ENCODE results near the gene FLNB.

FLNB gene

DNA sequence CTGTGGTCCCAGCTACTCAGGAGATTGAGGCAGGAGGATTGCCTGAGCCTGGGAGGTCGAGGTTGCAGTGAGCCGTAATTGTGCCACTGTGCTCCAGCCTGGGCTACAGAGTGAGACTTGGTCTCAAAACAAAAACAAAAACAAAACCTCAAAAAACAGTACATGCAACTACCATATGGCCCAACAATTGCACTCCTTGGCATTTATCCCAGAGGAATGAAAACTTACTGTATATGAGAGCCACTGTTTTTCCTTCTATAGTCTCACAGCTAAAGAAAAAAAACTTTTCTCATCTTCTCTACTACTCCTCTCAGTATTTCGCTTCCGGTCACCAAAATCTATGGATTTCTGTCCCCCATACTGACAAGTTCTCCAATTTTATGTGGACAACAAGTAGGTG, 84.3 kb downstream of the FLNB start:
- no peak for DNase-seq (ENCODE audit: low read depth)

DNA sequence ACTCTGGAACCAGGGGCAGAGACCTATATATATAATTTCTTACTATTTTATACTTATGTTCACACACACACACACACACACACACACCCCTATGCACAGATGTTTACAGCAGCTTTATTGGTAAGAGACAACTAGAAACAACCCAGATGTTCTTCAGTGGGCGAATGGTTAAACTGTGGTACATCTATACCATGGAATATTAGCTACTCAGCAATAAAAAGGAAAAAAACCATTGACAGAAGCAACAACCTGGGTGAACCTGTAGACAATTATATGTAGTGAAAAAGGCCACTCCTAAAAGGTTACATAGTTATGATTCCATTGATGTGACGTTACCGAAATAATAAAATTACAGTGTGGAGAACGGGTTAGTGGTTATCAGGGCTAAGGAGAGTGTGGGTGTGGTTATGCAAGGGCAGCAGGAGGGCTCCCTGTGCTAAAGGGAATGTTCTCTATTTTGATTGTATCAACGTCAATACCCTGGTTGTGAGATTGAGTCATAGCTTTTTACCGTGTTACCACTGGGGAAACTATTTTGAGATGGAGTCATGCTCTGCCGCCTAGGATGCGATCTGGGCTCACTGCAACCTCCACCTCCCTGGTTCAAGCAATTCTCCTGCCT, 85.5 kb downstream of the FLNB start:
- no peak overlapping the region for H3K4me3 ChIP-seq (ENCODE audit: low read depth, low read length)
- no peak for DNase-seq (ENCODE audit: low read depth)

More for the DNA sequence above, 84.3 kb downstream of the FLNB start:
- no peak overlapping the region for H3K4me3 ChIP-seq (ENCODE audit: low read depth, low read length)

DNA sequence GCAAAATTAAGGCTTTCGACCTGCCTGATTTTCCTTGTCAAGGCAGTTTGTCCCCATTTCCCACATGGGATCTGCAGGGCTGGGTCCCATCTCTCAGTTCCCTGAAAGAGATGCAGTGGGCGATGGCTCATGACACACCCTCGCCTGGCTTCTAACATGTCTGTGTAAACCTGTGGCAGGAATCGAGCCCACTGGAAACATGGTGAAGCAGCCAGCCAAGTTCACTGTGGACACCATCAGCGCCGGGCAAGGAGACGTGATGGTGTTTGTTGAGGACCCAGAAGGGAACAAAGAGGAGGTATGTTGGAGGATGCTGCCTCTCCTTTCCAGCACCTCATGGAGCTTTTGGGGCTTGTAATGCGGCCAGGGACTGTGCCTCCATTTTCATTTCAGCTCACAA, 86.4 kb downstream of the FLNB start:
- H3K4me3 ChIP-seq (ENCODE audit: low read depth, low read length) = no peak overlapping the region
- DNase-seq (ENCODE audit: low read depth) = no peak

DNA sequence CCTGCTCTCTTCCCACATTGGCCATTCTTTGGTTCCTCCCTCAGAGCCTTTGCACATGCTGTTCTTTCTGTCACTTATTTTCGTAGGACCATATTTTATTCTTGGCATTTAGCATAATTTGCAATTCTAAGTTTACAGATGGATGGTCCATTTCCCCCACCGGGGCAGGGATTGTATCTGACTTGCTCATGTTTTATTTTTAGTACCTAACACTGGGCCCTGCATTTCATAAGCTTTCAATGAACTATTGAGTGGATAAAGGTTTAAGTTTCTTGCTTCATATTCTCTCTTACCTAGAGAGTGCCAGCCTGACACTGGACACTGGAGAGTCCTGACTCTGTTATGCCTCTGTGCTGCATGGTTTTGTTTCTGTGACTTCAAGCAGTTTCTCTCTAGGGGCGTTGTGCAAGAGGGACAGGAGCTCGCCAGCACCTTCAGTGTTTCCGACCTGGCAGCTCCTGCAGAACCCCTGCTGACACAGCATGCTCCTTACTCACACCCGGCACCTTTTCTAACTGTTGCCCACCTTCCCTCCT, 87.4 kb downstream of the FLNB start:
- H3K4me3 ChIP-seq (ENCODE audit: low read depth, low read length) = no peak overlapping the region
- no peak for DNase-seq (ENCODE audit: low read depth)

DNA sequence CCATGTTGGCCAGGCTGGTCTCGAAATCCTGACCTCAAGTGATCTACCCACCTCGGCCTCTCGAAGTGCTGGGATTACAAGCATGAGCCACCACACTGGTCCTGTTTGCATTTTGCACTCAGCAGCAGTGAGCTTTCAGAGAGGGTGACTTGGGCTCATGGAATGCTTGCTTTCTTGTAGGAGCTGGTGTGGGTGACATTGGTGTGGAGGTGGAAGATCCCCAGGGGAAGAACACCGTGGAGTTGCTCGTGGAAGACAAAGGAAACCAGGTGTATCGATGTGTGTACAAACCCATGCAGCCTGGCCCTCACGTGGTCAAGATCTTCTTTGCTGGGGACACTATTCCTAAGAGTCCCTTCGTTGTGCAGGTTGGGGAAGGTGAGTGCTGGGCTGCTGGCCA, 90.3 kb downstream of the FLNB start:
- no peak for DNase-seq (ENCODE audit: low read depth)
- no peak overlapping the region for H3K4me3 ChIP-seq (ENCODE audit: low read depth, low read length)

DNA sequence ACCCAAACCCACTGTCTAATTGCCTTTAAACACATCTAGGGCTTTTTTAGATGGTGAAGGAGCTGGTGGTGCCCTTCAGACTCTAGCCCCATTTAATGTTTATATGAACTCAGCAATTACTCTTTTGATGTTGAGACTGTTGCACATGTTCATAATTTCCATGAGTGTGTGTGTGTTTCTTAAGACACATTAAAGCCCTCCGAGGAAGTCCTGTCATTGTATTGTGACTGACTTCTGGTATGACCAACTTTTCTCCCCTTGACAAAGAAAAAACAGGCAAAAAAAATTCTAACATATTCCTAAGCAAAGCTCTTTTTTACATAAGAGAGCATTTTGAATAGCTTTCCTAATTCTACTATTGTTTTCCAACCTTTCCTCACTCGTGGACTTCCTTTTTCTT, 91.6 kb downstream of the FLNB start:
- no peak for DNase-seq (ENCODE audit: low read depth)

DNA sequence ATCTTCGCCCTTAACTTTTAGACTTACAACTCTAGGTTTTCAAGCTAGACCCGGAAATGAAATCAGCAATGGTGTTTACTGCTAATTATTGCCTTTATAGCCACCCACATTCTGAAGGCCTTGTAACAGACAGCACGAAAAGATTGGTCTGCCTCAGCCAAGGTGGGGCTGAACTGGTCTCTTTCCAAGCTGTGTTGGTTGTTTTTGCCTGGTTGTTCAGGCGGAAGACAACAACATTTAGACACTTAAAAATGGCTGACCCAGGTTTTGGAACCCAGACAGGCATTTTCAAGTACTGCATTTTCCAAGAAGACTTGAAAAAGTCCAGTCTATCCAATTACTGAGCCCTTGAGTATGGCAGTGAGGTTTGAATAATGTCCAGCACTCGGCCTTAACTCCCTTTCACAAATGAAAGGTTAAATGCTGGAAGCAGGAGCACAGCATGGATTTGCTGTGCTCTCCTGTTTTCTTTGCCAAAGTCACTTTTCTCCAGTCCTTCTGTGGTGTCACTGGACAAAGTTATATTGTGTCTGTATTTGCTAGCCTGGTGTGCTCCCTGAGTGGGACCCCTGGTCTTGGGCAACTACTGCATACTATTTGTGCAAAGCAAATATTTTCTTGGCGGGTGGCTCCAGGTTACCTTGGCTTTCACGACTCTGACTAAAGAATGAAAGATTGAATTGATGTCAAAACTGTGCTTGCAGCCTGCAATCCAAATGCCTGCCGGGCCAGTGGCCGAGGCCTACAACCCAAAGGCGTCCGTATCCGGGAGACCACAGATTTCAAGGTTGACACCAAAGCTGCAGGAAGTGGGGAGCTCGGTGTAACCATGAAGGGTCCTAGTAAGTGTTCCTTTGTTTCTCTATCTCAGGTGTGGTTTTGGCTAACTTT, 93.5 kb downstream of the FLNB start:
- no peak for DNase-seq (ENCODE audit: low read depth)
- no peak overlapping the region for H3K4me3 ChIP-seq (ENCODE audit: low read depth, low read length)

More for the DNA sequence above, 91.6 kb downstream of the FLNB start:
- no peak overlapping the region for H3K4me3 ChIP-seq (ENCODE audit: low read depth, low read length)

DNA sequence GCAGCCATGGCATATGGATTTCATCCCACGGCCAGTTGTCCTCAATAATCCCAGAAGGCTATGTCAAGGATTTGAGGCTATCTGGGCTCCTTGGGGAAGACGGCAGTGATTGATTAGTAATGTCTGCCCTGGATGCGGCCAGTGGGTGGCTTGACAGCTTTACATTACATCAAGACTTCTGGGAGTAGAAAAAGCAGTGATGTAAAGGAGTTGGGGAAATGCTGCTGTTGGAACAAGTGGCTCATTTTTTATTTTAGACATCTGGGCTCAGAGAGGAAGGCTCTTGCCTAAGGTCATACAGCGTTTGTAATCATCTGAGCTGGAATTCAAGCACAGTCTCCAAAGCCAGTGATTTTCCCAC, 94.1 kb downstream of the FLNB start:
- H3K4me3 ChIP-seq (ENCODE audit: low read depth, low read length) = no peak overlapping the region
- DNase-seq (ENCODE audit: low read depth) = no peak

DNA sequence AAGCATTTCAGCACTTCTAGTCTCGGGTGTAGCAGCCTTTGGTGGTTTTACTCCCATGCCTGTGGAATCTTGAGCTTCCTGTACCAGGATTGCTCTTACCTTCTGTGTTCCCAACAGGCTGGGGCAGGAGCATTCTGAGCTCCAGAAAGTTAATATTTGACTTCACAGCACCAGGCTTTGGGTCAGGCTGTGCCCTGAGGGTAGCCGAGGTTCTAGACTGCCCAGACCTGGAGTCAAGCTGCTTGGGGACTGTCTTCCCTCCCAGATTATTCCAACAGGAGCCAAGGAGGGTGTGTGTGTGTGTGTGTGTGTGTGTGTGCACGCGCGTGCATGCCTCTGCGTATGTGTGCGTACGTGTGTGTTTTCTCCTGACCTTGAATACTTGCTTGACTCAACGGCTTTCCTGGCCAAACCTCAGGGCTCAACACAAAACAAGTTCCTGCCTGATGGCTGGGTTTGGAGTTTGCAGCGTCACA, 94.8 kb downstream of the FLNB start:
- no peak for DNase-seq (ENCODE audit: low read depth)
- H3K4me3 ChIP-seq (ENCODE audit: low read depth, low read length) = no peak overlapping the region

DNA sequence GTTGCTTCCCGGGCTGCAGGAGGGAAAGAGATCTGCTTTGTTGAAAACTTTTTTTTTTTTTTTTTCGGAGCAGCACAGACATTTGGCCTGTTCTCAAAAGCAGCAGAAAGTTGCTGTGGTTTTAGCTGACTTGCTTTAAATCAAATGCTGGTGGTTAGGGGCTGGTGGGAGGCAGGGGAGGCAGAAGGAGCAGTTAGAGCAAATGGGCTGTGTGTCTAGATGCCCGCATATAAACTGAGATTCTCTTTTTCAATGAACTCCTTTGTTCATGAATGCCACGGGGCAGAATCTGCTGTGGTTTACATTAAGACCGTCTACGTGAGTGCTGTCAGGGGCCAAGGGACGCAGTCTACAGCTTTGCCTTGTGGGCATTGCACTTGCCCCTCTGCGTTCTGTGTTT, 95.9 kb downstream of the FLNB start:
- H3K4me3 ChIP-seq (ENCODE audit: low read depth, low read length) = no peak overlapping the region
- no peak for DNase-seq (ENCODE audit: low read depth)

DNA sequence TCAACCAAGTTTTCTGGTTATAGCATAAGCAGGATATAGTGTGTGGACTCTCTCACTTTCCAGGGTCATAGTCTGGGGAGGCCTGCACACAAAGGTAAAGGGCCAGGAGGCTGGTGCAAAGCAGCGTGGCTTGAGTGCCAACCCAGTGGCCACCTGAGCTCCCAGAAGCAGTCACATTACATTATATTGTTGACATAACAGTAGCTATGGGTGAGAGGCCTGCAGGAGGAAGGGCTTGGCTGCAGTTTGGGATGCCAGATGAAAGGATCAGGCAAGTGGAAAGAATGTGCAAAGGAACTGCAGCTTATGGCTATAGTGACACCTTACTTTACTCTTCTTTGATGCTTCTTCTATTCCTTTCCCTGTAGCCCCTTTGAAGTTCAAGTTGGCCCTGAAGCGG, 96.5 kb downstream of the FLNB start:
- DNase-seq (ENCODE audit: low read depth) = no peak

DNA sequence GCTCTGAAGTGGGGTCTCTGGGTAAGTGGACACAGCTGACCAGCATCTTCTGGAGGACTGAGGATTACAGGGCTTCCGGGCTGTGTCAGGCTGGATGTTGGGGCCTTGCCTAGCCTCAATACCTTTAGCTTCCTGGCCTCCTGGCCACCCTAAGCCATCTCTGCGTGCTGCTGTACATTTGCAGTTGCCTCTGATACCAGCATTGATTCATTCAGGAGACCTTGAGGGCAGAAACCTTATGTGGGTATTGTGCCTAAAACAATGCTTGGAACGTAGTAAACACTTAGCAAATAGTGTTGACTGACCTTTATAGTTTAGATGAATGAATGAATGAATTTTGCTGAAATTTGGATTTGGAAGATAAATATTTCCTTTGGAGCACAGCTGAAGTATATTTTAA, 97.0 kb downstream of the FLNB start:
- no peak overlapping the region for H3K4me3 ChIP-seq (ENCODE audit: low read depth, low read length)
- no peak for DNase-seq (ENCODE audit: low read depth)

More for the DNA sequence above, 96.5 kb downstream of the FLNB start:
- no peak overlapping the region for H3K4me3 ChIP-seq (ENCODE audit: low read depth, low read length)

DNA sequence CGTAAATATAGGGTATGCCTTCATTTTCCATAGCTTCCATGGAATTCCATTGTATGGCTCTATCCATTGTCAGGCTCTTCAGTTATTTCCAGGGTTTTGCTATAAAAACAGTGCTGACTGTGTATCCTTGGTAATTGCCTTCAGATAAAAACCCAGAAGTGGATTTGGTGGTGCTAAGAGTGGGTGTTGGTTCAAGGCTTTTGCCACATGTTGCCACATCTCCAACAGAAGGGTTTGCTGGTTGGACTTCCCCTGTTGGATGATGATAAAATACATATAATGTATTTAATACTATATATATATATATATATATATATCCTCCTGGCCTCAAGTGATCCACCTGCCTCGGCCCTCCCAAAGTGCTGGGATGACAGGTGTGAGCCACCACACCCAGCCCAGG, 97.8 kb downstream of the FLNB start:
- DNase-seq (ENCODE audit: low read depth) = no peak
- no peak overlapping the region for H3K4me3 ChIP-seq (ENCODE audit: low read depth, low read length)

DNA sequence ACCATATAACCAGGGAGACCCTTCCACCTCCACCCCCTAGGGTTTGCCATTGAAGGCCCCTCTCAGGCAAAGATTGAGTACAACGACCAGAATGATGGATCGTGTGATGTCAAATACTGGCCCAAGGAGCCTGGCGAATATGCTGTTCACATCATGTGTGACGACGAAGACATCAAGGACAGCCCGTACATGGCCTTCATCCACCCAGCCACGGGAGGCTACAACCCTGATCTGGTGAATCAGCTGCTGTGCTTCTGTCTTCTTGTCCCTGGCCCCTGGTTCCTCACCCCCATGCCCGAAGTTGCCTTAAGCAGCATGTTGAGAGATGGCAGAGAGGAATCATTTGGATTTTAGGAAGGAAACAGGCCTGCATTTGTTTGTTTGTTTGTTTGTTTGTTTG, 98.4 kb downstream of the FLNB start:
- no peak overlapping the region for H3K4me3 ChIP-seq (ENCODE audit: low read depth, low read length)
- DNase-seq (ENCODE audit: low read depth) = no peak

DNA sequence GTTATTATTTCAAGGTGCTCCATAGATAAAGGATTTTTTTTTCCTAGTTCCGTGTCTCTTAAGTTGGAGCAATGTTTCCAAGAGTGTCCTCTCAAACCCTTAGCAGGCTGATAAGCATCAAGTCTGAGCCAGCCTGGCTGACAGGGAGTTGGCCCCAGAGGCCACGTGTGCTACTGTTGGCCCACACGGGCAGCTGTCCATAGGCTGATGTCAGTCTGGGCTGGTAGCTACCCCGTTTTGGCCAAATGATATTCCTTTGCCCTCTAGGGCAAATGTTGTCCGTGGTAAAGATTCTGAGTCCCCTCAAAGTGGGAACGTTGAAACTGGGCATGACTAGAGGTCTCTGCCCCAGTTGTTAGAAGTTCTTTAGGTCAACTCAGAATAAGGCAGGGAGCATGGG, 99.4 kb downstream of the FLNB start:
- no peak for DNase-seq (ENCODE audit: low read depth)
- H3K4me3 ChIP-seq (ENCODE audit: low read depth, low read length) = no peak overlapping the region

DNA sequence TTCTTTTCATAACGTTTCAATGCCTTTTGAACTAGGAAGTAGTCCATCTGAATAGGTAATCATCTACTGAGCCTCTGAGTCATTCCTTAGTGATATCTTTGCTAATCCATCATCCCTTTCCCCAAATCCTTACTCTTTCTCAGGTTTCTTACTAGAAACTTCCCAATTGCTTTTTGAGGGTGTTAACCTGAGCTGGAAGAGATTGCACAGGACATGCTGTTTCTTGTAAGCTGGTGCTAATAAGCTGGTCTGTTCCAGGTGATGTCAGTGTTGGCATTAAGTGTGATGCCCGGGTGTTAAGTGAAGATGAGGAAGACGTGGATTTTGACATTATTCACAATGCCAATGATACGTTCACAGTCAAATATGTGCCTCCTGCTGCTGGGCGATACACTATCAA, 101.5 kb downstream of the FLNB start:
- H3K4me3 ChIP-seq (ENCODE audit: low read depth, low read length) = no peak overlapping the region
- no peak for DNase-seq (ENCODE audit: low read depth)

DNA sequence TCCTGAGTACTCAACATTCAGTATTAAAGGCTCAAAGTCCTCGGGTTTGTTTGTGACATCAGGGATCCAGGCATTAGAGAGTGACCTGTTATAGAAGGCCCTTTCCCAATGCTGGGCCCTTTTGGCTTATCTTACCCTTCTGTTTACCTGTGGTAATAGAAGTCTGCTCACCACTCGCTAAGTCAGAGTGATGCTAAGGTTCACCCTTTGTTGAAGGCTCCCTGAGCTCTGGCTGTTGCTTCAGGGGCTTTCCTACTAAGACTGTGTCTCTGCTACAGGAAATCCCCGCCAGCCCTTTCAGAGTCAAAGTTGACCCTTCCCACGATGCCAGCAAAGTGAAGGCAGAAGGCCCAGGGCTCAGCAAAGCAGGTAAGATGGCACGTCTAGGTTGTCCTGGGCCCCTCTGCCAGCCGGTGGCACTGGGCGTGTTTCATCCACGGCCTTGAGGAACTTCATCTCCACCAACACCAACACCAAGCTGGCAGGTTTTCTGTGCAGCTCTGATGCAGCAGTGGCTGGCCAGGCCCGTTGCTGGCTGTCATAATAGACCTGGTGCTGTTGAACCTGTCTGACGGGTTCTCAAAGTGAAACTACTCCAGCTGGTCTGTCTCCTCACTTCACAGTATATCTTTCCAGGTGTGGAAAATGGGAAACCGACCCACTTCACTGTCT, 103.4 kb downstream of the FLNB start:
- H3K4me3 ChIP-seq (ENCODE audit: low read depth, low read length) = no peak overlapping the region
- no peak for DNase-seq (ENCODE audit: low read depth)

DNA sequence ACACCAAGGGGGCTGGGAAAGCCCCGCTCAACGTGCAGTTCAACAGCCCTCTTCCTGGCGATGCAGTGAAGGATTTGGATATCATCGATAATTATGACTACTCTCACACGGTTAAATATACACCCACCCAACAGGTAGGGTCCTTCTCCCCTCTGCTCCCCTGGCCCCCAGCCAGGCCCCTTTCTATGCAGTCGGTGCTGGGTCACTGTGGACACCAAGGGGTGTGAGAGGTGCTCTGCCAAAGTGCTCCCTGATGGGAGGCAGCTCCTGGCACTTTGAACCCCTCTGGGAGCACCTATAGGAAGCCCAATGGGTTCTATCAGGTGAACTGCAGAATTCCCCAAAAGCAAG, 103.9 kb downstream of the FLNB start:
- H3K4me3 ChIP-seq (ENCODE audit: low read depth, low read length) = no peak overlapping the region
- no peak for DNase-seq (ENCODE audit: low read depth)

DNA sequence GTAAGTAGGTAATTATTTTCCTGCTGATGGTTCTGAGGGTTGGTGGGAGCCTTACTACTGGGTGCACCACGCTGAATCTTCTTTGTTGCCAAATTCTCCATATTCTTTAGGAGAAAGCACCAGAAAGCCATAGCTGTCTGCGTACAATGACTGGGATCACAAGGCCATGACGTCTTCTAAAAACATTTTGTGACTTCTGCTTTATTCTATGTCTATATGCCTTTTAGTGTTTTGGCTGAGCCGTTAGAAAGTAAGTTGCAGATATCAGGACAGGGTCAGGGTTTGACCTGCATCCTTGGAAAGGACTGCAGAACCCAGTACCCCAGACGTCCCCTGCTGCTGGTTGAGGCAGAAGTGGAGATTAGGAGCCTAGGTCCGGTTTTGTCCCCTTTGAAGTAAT, 107.0 kb downstream of the FLNB start:
- H3K4me3 ChIP-seq (ENCODE audit: low read depth, low read length) = no peak overlapping the region
- no peak for DNase-seq (ENCODE audit: low read depth)

DNA sequence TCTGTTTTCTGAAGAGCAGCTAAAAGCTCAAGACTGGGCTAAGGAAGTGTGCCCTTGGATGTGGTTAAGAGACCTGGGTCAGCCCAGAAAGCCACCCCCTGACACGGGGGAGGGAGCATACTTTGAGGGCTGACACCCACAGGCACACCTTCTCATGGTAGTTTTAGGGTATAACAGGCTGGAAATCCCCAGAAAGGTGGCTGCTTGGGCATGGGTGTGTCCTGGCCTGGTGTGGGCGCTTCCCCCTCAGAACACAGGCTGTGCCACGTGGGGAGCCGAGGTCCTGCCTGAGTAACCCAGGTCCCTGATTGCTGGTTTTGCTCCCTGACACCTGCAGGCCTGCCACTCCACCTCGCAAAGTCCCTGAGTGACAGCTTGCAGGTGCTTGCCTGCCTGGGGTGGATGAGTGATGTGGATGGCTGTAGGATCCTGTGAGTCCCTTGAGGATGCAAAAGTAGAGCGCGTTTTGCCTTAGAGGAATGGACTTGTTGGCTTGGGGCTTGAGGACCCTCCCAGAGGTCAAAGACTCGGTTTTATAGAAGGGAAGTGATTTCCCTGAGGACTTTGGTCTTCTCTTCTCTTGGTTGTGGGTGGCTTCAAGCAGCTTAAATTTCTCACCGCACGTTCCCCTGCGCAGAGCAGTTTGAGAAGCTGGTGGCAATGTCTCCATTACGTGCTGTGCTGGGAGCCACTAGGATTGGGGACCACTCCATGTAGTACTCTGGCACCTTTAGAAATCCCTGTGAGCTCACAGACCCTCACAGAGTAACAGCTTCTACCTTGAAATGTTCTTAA, 108.1 kb downstream of the FLNB start:
- DNase-seq (ENCODE audit: low read depth) = no peak
- H3K4me3 ChIP-seq (ENCODE audit: low read depth, low read length) = no peak overlapping the region

Data from skeletal muscle cell (primary cell).